Stimulated activated CD4-positive, alpha-beta T cell treated with anti-CD3 and anti-CD28 coated beads, Interleukin-1b, Interleukin-23, amount 100 ng/mL, for 4 hours (primary cell): ENCODE results near the gene PARD3B.

Source experiments
- DNase-seq, 2 donors: peaks; one replicate each; pipeline ENCODE4 v3.0.0-alpha.2; 2020; ENCODE audit warnings: low read depth in 2 of 2

The PARD3B gene

GRCh38 chr2:204763974-204764703 is 218.9 kb downstream of the PARD3B start:
- DNase-seq: no peak

- no peak for DNase-seq
Observed at GRCh38 chr2:204770735-204771134, 225.5 kb downstream of the PARD3B start.

- no peak for DNase-seq
Observed at GRCh38 chr2:204771721-204772120, 226.4 kb downstream of the PARD3B start.

- DNase-seq: no peak
Observed at GRCh38 chr2:204772546-204772945, 227.3 kb downstream of the PARD3B start.

GRCh38 chr2:204775766-204776165 is 230.5 kb downstream of the PARD3B start:
- DNase-seq: no peak

GRCh38 chr2:204776781-204777559 is 231.7 kb downstream of the PARD3B start:
- no peak for DNase-seq

GRCh38 chr2:204779771-204780170 is 234.5 kb downstream of the PARD3B start:
- DNase-seq: no peak

- no peak for DNase-seq
Observed at GRCh38 chr2:204781941-204782340, 236.7 kb downstream of the PARD3B start.

- no peak for DNase-seq
Observed at GRCh38 chr2:204790076-204790475, 244.8 kb downstream of the PARD3B start.

- no peak for DNase-seq
Observed at GRCh38 chr2:204791230-204791629, 246.0 kb downstream of the PARD3B start.

GRCh38 chr2:204794624-204795023 is 249.3 kb downstream of the PARD3B start:
- no peak for DNase-seq

- DNase-seq: no peak
Observed at GRCh38 chr2:204795156-204795555, 249.9 kb downstream of the PARD3B start.

GRCh38 chr2:204796581-204796980 is 251.3 kb downstream of the PARD3B start:
- DNase-seq: no peak

- no peak for DNase-seq
Observed at GRCh38 chr2:204799791-204800190, 254.5 kb downstream of the PARD3B start.

- no peak for DNase-seq
Observed at GRCh38 chr2:204808494-204808893, 263.2 kb downstream of the PARD3B start.

- no peak for DNase-seq
Observed at GRCh38 chr2:204824751-204825453, 279.6 kb downstream of the PARD3B start.

GRCh38 chr2:204825681-204826080 is 280.4 kb downstream of the PARD3B start:
- no peak for DNase-seq

- no peak for DNase-seq
Observed at GRCh38 chr2:204827701-204828590, 282.7 kb downstream of the PARD3B start.

GRCh38 chr2:204834716-204835384 is 289.6 kb downstream of the PARD3B start:
- no peak for DNase-seq

- DNase-seq: no peak
Observed at GRCh38 chr2:204835786-204836185, 290.5 kb downstream of the PARD3B start.

- no peak for DNase-seq
Observed at GRCh38 chr2:204840504-204840903, 295.2 kb downstream of the PARD3B start.
